Measurements from ENCODE around the gene TSACC.

Gene TSACC

GRCh38 chr1:156376958-156377919 is 38.9 kb downstream of the TSACC start:
- DNase-seq = no peak

- DNase-seq = no peak
Measured at GRCh38 chr1:156378557-156378956, 40.2 kb downstream of the TSACC start.

- DNase-seq = no peak
Measured at GRCh38 chr1:156379420-156380165, 41.3 kb downstream of the TSACC start.

- no peak for DNase-seq
Measured at GRCh38 chr1:156382561-156382960, 44.2 kb downstream of the TSACC start.

- DNase-seq = peak; percentile 33
Measured at GRCh38 chr1:156383023-156383422, 44.7 kb downstream of the TSACC start.

GRCh38 chr1:156384007-156384406 is 45.7 kb downstream of the TSACC start:
- no peak for DNase-seq

- DNase-seq = no peak
Measured at GRCh38 chr1:156384658-156385057, 46.3 kb downstream of the TSACC start.

- peak; percentile 79 for DNase-seq
Measured at GRCh38 chr1:156385534-156386031, 47.3 kb downstream of the TSACC start.

GRCh38 chr1:156386134-156386901 is 48.0 kb downstream of the TSACC start:
- DNase-seq = no peak

- no peak for DNase-seq
Measured at GRCh38 chr1:156386949-156387869, 48.9 kb downstream of the TSACC start.

- no peak for DNase-seq
Measured at GRCh38 chr1:156387870-156388173, 49.5 kb downstream of the TSACC start.

GRCh38 chr1:156388174-156389137 is 50.1 kb downstream of the TSACC start:
- DNase-seq = no peak

- DNase-seq = no peak
Measured at GRCh38 chr1:156389311-156389710, 51.0 kb downstream of the TSACC start.

GRCh38 chr1:156390469-156391365 is 52.4 kb downstream of the TSACC start:
- DNase-seq = no peak

GRCh38 chr1:156391366-156391677 is 53.0 kb downstream of the TSACC start:
- no peak for DNase-seq

- DNase-seq = no peak
Measured at GRCh38 chr1:156391701-156392100, 53.4 kb downstream of the TSACC start.

- DNase-seq = no peak
Measured at GRCh38 chr1:156392452-156392853, 54.1 kb downstream of the TSACC start.

GRCh38 chr1:156393095-156393494 is 54.8 kb downstream of the TSACC start:
- no peak for DNase-seq

GRCh38 chr1:156394082-156394481 is 55.8 kb downstream of the TSACC start:
- DNase-seq = no peak
